UCSD-AML1 (cell line): ENCODE measurements around the gene FGF5.
"Not testable (repeated sequence)": the region's sequence is repeated elsewhere in the genome, so short reads cannot be mapped to it uniquely, and the experiment has no call there.

Source experiments
- DNase-seq: peaks from one replicate; lab custom pipeline; 2025; ENCODE audit not compliant: unreplicated experiment; lab: John Stamatoyannopoulos, UW

The FGF5 gene

GRCh38 chr4:80294206-80294605, 27.7 kb downstream of the FGF5 start:
- no peak for DNase-seq

GRCh38 chr4:80295336-80295735, 28.9 kb downstream of the FGF5 start:
- DNase-seq: no peak

DNA sequence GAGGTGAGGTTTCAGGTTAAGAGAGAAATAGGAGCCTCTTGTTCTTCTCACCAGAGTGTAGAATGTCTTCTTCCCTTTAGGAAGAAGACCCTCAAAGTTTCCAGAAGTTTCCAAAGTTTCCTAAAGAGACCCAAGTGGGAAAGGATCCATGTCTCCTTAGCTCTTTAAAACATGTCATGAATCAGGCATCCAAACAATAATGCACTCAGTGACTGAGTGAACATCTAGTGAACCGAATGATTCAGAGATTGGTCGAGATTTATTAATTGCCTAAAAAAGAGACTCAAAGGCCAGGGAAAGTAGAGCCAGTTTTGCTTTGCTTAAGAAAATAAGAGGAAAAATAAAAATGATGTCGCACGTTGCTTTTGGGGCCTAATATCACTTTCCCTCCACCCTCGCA, 29.4 kb downstream of the FGF5 start:
- no peak for DNase-seq

- DNase-seq: no peak
Observed at GRCh38 chr4:80301884-80302283, 35.4 kb downstream of the FGF5 start.

DNA sequence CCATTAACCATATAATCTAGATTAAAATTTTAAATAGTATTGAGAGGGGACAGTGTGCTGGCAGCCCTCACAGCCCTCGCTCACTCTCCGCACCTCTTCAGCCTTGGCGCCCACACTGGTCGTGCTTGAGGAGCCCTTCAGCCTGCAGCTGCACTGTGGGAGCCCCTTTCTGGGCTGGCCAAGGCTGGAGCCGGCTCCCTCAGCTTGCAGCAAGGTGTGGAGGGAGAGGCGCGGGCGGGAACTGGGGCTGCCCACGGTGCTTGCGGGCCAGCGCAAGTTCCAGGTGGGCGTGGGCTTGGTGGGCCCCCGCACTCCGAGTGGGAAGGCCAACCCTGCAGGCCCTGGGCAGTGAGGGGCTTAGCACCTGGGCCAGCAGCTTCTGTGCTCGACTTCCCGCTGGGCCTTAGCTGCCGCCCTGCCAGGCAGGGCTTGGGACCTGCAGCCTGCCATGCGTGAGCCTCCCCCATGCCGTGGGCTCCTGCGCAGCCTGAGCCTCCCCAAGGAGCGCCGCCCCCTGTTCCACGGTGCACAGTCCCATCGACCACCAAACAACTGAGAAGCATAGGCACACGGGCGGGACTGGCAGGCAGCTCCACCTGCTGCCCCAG, 36.3 kb downstream of the FGF5 start:
- no peak for DNase-seq

- DNase-seq: no peak
Observed at GRCh38 chr4:80305466-80305865, 39.0 kb downstream of the FGF5 start.

GRCh38 chr4:80306260-80306659, 39.8 kb downstream of the FGF5 start:
- DNase-seq: no peak

- no peak for DNase-seq
Observed at GRCh38 chr4:80307183-80307735, 40.8 kb downstream of the FGF5 start.

GRCh38 chr4:80307774-80308465, 41.5 kb downstream of the FGF5 start:
- no peak for DNase-seq

- no peak for DNase-seq
Observed at GRCh38 chr4:80308466-80308822, 42.0 kb downstream of the FGF5 start.

- DNase-seq: no peak
Observed at GRCh38 chr4:80309294-80310004, 43.0 kb downstream of the FGF5 start.

GRCh38 chr4:80311130-80311529, 44.7 kb downstream of the FGF5 start:
- DNase-seq: no peak

- no peak for DNase-seq
Observed at GRCh38 chr4:80312124-80312523, 45.7 kb downstream of the FGF5 start.

DNA sequence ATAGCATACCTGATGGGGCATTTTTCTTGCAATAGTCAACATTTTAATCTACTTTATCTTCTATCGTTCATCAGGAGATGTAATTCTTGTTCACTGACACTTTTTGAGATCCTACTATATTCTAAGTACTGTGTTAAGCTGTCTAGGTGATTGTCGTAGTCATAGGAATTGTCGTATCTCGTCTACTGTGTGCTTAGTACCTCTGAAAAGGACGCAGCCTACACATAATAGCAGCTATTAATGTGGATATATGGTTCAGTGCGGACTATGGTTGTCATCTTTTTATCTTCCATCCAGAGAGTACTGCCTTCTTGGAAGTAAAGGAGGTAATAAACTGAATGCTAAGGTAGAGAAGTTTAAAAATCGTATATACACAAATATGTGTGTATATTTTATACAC, 47.2 kb downstream of the FGF5 start:
- no peak for DNase-seq

- DNase-seq: not testable (repeated sequence)
Observed at GRCh38 chr4:80315848-80316247, 49.4 kb downstream of the FGF5 start.

DNA sequence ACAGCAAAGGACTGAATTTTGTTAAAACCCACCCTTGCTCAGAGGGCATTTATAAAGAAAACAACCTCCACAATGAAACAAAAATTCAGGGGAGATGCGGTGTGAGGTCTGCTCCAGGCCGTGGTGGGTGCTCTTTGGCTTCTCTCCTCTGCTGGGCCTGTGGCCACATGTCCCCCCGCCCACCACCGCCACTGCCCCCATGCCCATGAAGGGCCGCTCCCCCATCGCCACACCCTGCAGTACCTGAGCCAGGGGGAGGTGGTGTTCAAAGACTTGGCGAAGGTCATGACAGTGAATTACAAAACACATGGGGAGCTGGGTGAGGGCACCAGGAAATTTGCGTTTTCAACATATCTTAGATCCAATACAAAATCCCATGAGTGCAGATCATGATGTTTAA, 54.9 kb downstream of the FGF5 start:
- no peak for DNase-seq

- DNase-seq: no peak
Observed at GRCh38 chr4:80321776-80322175, 55.3 kb downstream of the FGF5 start.

GRCh38 chr4:80322716-80323115, 56.3 kb downstream of the FGF5 start:
- peak; percentile 6 for DNase-seq

DNA sequence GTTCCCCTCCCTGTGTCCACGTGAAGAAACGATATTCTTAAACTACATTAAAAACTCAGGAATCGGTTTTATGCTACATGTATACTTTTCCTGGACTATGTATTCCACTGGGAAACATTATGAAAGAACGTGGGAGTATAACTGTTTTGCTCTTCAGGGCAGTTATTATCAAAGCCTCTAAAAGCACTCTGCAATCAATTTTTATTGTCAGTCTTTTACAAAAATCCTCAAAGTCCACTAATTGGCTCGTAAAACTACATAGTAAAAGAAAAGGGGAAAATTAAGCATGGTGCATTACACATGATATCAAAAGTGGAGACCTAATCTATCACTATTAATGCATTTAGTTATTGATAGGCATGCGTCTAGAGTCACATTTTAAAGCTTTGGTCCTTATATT, 57.7 kb downstream of the FGF5 start:
- DNase-seq: no peak

GRCh38 chr4:80331693-80332092, 65.2 kb downstream of the FGF5 start:
- no peak for DNase-seq

GRCh38 chr4:80333121-80333520, 66.7 kb downstream of the FGF5 start:
- DNase-seq: no peak

DNA sequence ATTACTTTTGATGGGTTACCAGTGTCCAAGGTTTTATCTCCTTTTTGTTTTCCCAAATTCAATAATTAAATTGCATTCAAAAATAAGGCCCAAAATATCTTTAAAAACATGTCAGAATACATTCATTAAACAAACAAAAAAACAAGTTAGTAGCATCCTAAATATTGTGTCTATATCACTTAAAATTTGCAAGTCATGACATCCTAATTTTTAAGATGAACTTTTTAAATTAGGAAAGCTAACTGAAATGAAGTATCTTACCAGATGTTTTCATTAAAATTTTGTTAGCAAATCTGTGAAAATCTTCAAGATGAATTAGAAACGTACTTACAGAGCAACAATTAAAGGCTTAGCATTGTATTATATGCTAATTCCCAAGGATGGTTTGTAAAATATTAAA, 68.1 kb downstream of the FGF5 start:
- no peak for DNase-seq
